G401 (cell line): Measurements from ENCODE around the gene PRTFDC1. TPM values are rescaled to one million over a fixed set of nuclear protein-coding genes. Genes with fewer than 3 reads are reported as not detected.

Source experiments
- DNase-seq: peaks from one replicate; pipeline ENCODE4 v3.0.0-alpha.2; 2015; ENCODE audit warnings: low spot score
- in situ Hi-C: cut with HindIII; loops from 2 replicates; pipeline ENCODE4 v1.10.0; 2016; ENCODE audit warnings: low sequenced_read_pairs, mixed read lengths
- total RNA-seq: library from RNA; depleted of rRNA; stranded (reverse); fragments of >200 nt; shearing (Covaris generic); gene quantifications from 2 replicates; pipeline ENCODE4 v1.2.3, GENCODE V29; 2014

PRTFDC1 gene
- total RNA-seq, 1 experiment from 2014 or later = 46.6 TPM

- no peak for DNase-seq
- in situ Hi-C loops = no loop called here
Measured at GRCh38 chr10:24915304-24915703, 37.1 kb downstream of the PRTFDC1 start.

DNA sequence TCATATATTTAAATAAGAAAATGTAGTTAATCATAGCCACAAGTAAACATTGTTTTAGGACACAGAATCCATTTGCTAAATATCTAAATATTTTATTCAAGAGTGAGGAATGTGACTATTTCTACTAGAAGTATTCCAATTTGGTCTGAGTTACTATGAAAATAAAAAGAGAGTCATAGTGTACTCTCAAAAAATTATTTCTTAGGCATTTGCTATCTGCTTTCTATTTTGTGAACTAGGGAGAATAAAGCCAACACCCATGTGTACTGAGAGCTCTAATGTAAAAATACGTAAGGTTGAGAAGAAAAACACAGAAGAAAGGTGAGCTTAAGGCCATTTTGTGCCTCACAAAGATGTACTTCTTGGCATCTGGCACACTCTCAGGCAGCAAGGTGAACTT, 38.3 kb downstream of the PRTFDC1 start:
- in situ Hi-C loops = no loop called here
- DNase-seq = no peak

DNA sequence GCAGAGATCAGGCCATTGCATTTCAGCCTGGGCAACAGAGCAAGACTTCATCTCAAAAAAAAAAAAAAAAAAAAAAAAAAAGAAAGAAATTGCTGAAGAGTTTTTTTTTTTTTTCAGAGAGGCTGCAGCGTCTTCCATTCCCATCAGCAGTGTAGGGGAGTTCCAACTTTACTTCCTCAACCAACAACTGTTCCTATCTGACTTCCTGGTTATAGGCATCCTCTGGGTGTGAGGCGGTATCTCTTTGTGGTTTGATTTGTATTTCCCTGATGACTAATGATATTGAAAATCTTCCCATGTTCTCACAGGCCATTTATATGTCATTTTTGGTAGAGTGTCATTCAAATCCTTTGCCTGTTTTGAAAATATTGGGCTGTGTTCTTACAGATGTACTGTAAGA, 40.2 kb downstream of the PRTFDC1 start:
- in situ Hi-C loops = no loop called here

GRCh38 chr10:24911029-24911428, 41.4 kb downstream of the PRTFDC1 start:
- no peak for DNase-seq
- in situ Hi-C loops = no loop called here

More for the DNA sequence above, 40.2 kb downstream of the PRTFDC1 start:
- no peak for DNase-seq

DNA sequence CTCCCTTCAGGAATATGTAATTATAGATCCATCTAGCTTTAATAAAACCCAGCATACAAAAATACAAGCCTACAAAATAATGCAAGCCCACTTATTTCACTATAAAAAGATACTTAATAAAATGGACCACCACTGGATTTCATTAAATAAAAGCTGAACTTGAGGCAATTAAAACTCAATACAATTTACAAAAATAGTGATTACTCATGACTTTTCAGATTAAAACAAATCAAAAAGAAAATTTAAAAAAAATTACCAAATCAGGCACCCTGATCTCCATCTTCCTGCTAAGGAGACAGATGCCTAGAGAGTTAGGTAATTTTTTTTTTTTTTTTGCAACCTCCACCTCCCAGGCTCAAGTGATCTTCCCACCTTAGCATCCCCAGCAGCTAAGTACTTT, 41.8 kb downstream of the PRTFDC1 start:
- DNase-seq = no peak
- in situ Hi-C loops = no loop called here

- no peak for DNase-seq
- in situ Hi-C loops = no loop called here
Measured at GRCh38 chr10:24908793-24909423, 43.5 kb downstream of the PRTFDC1 start.

DNA sequence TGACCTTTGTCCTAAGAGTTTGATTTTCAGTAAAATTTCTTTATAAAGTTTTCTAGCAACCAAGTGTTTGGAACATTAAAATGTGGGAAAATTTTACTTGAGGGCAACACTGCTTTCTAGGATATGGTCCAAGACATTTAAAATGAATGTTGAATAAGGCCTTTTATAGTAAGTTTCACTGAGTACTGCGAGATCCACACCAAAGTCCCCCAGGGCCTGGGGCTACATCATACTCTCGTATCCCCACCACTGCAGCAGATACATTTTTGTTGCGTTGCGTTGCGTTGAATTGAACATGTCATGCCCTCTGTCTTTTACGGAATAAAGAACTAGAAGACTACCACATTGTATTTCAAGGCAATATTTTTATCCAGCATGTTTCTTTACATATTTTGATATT, 44.5 kb downstream of the PRTFDC1 start:
- no peak for DNase-seq
- in situ Hi-C loops = no loop called here

- DNase-seq = no peak
- in situ Hi-C loops = no loop called here
Measured at GRCh38 chr10:24906372-24906771, 46.0 kb downstream of the PRTFDC1 start.

DNA sequence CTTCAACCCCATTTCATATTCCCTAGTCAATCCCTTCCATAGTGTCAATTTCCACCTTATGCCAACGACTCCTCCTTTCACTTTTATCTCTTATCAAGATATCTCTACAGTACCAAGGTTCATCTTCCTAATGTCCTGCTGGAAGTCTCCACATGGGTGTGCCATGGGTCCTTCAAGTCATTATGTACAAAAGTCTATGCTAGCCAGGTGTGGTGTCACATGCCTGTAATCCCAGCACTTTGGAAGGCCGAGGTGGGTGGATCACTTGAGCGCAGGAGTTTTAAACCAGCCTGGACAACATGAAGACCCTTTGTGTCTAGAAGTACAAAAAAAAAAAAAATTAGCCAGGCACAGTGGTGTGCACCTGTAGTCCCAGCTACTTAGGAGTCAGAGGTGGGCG, 47.6 kb downstream of the PRTFDC1 start:
- no peak for DNase-seq
- in situ Hi-C loops = no loop called here

DNA sequence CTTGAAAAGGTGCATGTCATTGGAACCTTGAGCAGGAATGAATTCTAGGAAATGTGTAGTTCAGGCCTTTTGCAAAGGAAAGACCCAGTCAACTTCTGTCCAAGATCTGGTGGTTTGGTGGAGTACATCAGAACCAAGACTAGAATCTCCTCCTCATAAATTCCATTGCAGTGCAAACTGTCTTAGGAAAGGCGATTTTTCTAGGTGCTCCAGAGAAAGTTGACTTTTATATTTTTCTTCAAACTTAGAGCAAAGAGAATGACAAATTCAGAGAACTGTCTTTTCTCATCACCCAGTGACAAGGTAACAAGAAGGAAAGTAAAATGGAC, 50.0 kb downstream of the PRTFDC1 start:
- in situ Hi-C loops = no loop called here
- DNase-seq = no peak

GRCh38 chr10:24901686-24902399, 50.6 kb downstream of the PRTFDC1 start:
- DNase-seq = no peak
- in situ Hi-C loops = no loop called here

DNA sequence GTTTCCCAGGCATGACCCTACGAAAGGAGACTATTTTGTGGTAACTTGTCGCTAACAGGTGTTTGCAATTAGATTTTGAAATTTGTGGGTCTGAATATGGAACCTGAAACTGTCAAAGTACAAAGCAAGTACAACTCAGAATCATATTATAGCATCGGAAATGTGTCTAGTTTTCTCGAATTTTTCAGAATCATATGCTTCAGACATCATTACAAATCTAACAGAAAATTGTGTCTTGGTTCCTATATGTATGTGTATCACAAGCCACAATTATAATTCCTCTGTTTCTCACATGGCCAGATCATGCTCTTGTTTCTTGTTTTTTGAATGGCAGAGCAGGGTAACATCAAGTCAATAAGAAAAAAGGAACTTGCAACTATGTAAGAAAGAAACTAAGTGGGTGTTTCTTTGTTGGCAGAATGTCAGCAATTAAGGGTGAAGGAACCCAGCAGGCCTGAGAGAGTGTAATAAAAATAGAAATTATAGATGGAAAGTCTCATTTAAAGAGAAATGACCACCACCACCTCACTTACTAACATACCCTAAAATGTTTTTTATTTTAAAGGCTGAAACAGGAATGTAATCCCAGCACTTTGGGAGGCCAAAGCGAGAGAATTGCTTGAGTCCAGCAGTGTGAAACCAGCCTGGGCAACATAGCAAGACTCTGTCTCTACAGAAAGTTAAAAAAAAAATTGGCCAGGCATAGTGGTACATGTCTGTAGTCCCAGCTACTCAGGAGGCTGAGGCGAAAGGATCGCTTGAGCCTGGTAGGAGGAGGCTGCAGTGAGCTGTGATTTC, 51.3 kb downstream of the PRTFDC1 start:
- DNase-seq = no peak
- in situ Hi-C loops = no loop called here

GRCh38 chr10:24899571-24899970, 52.8 kb downstream of the PRTFDC1 start:
- in situ Hi-C loops = no loop called here
- DNase-seq = no peak

DNA sequence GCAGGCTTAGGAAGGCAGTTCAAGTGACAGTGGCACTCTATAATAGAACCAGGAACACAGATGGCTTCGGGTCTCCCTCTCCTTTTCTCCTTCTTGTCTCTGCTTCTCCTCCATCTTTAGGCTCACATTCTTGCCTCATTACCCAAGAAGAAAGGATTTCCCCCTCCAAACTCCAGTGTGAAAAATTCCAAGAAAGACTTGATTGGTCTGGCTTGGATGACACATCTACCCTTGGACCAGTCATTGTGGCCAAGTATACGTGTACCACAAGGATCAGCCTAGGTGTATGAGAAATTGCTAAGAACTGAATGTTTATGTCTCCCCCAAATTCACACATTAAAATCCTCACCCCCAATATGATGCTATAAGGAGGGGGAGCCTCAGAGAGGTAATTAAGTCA, 53.9 kb downstream of the PRTFDC1 start:
- in situ Hi-C loops = no loop called here
- DNase-seq = no peak

GRCh38 chr10:24897326-24897926, 55.0 kb downstream of the PRTFDC1 start:
- in situ Hi-C loops = no loop called here
- DNase-seq = no peak

DNA sequence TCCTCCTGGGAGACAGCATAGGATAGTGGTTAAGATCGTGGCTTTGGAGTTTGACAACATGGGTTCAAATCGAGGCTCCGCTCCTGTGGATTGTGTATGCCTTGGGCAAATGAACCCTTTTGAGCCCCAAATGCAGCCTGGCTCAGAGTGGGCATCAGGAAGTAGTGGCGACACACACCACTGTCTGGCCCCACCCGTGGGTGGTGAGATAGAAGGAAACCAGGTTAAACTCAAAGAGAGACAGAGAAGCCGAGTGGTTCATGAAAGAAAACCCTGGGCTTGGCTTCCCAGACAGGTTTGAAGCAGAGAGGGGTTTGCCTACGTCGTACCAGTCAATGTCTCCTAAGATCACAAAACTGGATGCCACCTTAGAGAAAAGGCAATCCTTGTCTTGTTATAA, 57.7 kb downstream of the PRTFDC1 start:
- in situ Hi-C loops = no loop called here
- no peak for DNase-seq

DNA sequence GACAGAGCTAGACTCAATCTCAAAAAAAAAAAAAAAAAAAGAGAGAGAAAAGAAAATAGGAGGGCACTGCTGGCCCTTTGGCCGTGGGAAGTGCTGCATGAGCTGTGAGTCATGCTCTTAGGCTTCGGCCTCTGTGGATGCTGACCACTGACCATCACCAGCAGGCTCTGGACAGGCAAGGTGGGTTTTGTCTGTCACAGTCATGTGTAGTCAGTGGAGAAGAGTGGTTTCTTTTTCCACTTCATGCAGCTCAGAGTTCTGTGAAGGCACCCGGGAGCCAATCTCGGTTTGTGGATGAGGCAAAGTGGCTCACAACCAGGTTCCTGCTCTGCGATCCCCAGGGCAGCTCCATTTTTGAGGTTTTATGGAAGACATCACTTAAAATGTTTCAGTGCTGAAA, 58.1 kb downstream of the PRTFDC1 start:
- in situ Hi-C loops = no loop called here
- no peak for DNase-seq

- no peak for DNase-seq
- in situ Hi-C loops = no loop called here
Measured at GRCh38 chr10:24893127-24893526, 59.3 kb downstream of the PRTFDC1 start.

DNA sequence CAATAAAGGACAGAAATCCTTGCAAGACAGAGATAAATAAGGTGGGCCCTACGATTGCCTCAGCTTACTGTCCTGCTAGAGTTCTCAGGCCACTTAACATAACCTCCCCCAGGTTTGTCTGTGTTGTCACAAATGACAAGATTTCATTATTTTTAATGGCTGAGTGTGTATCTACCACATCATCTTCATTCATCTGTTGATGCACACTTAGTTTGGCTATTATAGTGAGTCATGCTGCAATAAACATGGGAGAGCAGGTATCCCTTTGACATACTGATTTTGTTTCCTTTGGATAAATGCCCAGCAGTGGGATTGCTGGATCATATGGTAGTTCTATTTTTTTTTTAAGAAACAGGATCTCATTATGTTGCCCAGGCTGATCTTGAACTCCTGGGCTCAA, 60.6 kb downstream of the PRTFDC1 start:
- in situ Hi-C loops = no loop called here
- DNase-seq = no peak

GRCh38 chr10:24889639-24890038, 62.8 kb downstream of the PRTFDC1 start:
- in situ Hi-C loops = no loop called here
- DNase-seq = no peak
